Stomach (tissue), 9 donors: Measurements from ENCODE around the gene MADCAM1. TPM values are rescaled to one million over a fixed set of nuclear protein-coding genes. Genes with fewer than 3 reads are reported as not detected.

Experiments used
- DNase-seq, 2 donors: peaks; one replicate each; pipeline versions ENCODE4 v3.0.0 to v3.0.0-alpha.2; 2013 to 2019
- H3K27ac ChIP-seq, 5 donors: fragments of 200-600 bp in 4 of 5; sonication (generic) in 4 of 5; one replicate each; pipeline ENCODE4 v1.5.1; 2013 to 2019; ENCODE audit warnings: mild to moderate bottlenecking in 1 of 5, moderate library complexity in 1 of 5
- H3K27me3 ChIP-seq, 3 donors: fragments of 200-600 bp; sonication (generic); one replicate each; pipeline ENCODE4 v1.5.1; 2017 to 2019; ENCODE audit warnings: mixed run types in 1 of 3
- H3K36me3 ChIP-seq, 4 donors: fragments of 200-600 bp; sonication (generic); 1 replicate in 3 of 4; 2 replicates in 1 of 4; pipeline ENCODE4 v1.5.1; 2016 to 2019
- H3K4me1 ChIP-seq, 4 donors: fragments of 200-600 bp; sonication (generic); one replicate each; pipeline ENCODE4 v1.5.1; 2016 to 2019
- H3K4me3 ChIP-seq, 4 donors: fragments of 200-600 bp; sonication (generic) in 3 of 4; one replicate each; pipeline ENCODE4 v1.5.1; 2016 to 2019; ENCODE audit warnings: mild to moderate bottlenecking in 1 of 4
- H3K9me3 ChIP-seq, 4 donors: fragments of 200-600 bp; sonication (generic); one replicate each; pipeline ENCODE4 v1.5.1; 2016 to 2019
- CTCF ChIP-seq, 7 experiments: fragments of 450-650 bp in 4 of 7; fragments of 200-600 bp in 3 of 7; sonication (generic) in 3 of 7; IDR thresholded peaks; one replicate each; pipeline ENCODE4 v1.5.1; 2016 to 2019; ENCODE audit warnings: antibody characterized with exemption in 7 of 7, control low read depth in 2 of 7, mild to moderate bottlenecking in 1 of 7
- EP300 ChIP-seq: sonication (generic); formaldehyde crosslinking; IDR thresholded peaks from one replicate; pipeline ENCODE4 v1.6.1; 2017; ENCODE audit warnings: antibody characterized with exemption
- POLR2A ChIP-seq, 4 donors: fragments of 450-650 bp; IDR thresholded peaks; one replicate each; pipeline ENCODE4 v1.6.1; 2016; ENCODE audit warnings: antibody characterized with exemption in 4 of 4, control low read depth in 2 of 4, mild to moderate bottlenecking in 1 of 4, moderate library complexity in 1 of 4
- POLR2AphosphoS5 ChIP-seq, 3 donors: sonication (generic); formaldehyde crosslinking; IDR thresholded peaks; one replicate each; pipeline ENCODE4 v1.6.1; 2016; ENCODE audit warnings: antibody characterized with exemption in 3 of 3
- WGBS, 5 donors: extraction: QIAGEN DNeasy Blood & Tissue Kit in 3 of 5; methylation state at CpG; one replicate each; pipeline versions ENCODE4 v1.1.5 to v1.1.7; 2013 to 2018; 5-methylcytosine and 5-hydroxymethylcytosine counted together
- intact Hi-C: fragments of 100-400 bp; cut with DNase I; formaldehyde crosslinking; loops from one replicate; pipeline ENCODE4 v1.15.1; 2023; ENCODE audit warnings: low total_unique reads
- polyA plus RNA-seq, 3 donors: library from polyadenylated mRNA; stranded (reverse); fragments of 200-250 nt; gene quantifications; one replicate each; pipeline ENCODE4 v1.2.3, GENCODE V29; 2013
- small RNA-seq, 4 donors: library from RNA; depleted of rRNA; stranded (forward); fragments of <200 nt; gene quantifications; one replicate each; pipeline ENCODE3, GENCODE V24; 2016
- total RNA-seq, 5 donors: library from RNA; depleted of rRNA; stranded (reverse); fragments of >200 nt; gene quantifications; one replicate each; pipeline versions ENCODE4 v1.1.0 to v1.2.3, GENCODE V29; 2014 to 2016
- donor health status: healthy with polysubstance abuse.
- donor health status: Bipolar disorder and iron deficiency.
- donor health status: healthy.

Gene MADCAM1
- total and polyA plus RNA-seq, 8 donors: 0.45 to 11.9 (median 2.3) TPM; not detected in 1

GRCh38 chr19:548886-549830 is 52.9 kb downstream of the MADCAM1 start:
- H3K4me3 ChIP-seq: no peak overlapping the region
- H3K27me3 ChIP-seq: peaks cover 0 to 67% (median 3%) of the 10 kb centered on the region in 3 donors
- TF ChIP-seq POLR2A (IDR thresholded peaks at IDR 0.05) (no peak), CTCF (IDR thresholded peaks at IDR 0.05) (no peak), EP300 (no peak), POLR2AphosphoS5 (IDR thresholded peaks at IDR 0.05) (no peak)
- 64 to 84% (median 70%) methylated on average over 21 to 52 of the region's 52 CpGs for whole genome bisulfite sequencing, 5 donors
- no peak for DNase-seq
- intact Hi-C loops: no loop called here
- H3K27ac ChIP-seq: no peak overlapping the region
- H3K4me1 ChIP-seq: peaks cover 0 to 12% (median 8%) of the 10 kb centered on the region in 4 donors
- H3K9me3 ChIP-seq: no peaks in the 10 kb centered on the region
- no peaks in the 10 kb centered on the region for H3K36me3 ChIP-seq

GRCh38 chr19:554817-555216 is 58.5 kb downstream of the MADCAM1 start:
- intact Hi-C loops: no loop called here
- Histone ChIP-seq H3K9me3 (no peaks in the 10 kb centered on the region), H3K4me3 (no peak overlapping the region), H3K36me3 (no peaks in the 10 kb centered on the region), H3K27me3 (peaks cover 0 to 30% (median 0%) of the 10 kb centered on the region in 3 donors), H3K27ac (no peak overlapping the region), H3K4me1 (peaks cover 8 to 36% (median 25%) of the 10 kb centered on the region in 4 donors)
- TF ChIP-seq EP300 (no peak), POLR2AphosphoS5 (IDR thresholded peaks at IDR 0.05) (no peak), POLR2A (IDR thresholded peaks at IDR 0.05) (no peak), CTCF (IDR thresholded peaks at IDR 0.05) (no peak)
- DNase-seq: no peak
- 61 to 80% (median 71%) methylated on average over 20 of the region's 20 CpGs for WGBS, 5 donors

Small RNA genes lying within 50 kb of the gene (small RNA-seq; reads per million reads assigned to genes)
- 0 reads per million in 4 donors for gene RNA5SP462

Other genes with a start within 250 kb of the MADCAM1 start
- 100 to 1,000 TPM in 1 of 5 donors, 10 to 100 TPM in 4; 22.2 to 228 (median 46.4) TPM for gene PLPP2, start 205.1 kb upstream of the MADCAM1 start, total RNA-seq
- gene PLPP2, start 205.1 kb upstream of the MADCAM1 start, polyA plus RNA-seq: 10 to 100 TPM; 22.5 to 55.7 (median 28.4) TPM
- 10 to 100 TPM in 4 of 5 donors, 1 to 10 TPM in 1; 5.8 to 29.6 (median 13.6) TPM for gene MIER2, start 151.7 kb upstream of the MADCAM1 start, total RNA-seq
- gene MIER2, start 151.7 kb upstream of the MADCAM1 start, polyA plus RNA-seq: 10 to 100 TPM in 2 of 3 donors, 1 to 10 TPM in 1; 8.4 to 13.4 (median 12.1) TPM
- 1 to 10 TPM in 1 of 5 donors, under 1 TPM in 1, not detected in 3; 0.73 to 9.3 TPM for gene C2CD4C, start 87.3 kb upstream of the MADCAM1 start, total RNA-seq
- under 1 TPM; 0.31 to 0.61 (median 0.55) TPM for gene C2CD4C, start 87.3 kb upstream of the MADCAM1 start, polyA plus RNA-seq
- gene SHC2, start 35.5 kb upstream of the MADCAM1 start, total RNA-seq: 100 to 1,000 TPM in 2 of 5 donors, 10 to 100 TPM in 3; 13.8 to 169 (median 34.8) TPM
- gene SHC2, start 35.5 kb upstream of the MADCAM1 start, polyA plus RNA-seq: 10 to 100 TPM; 27.6 to 40.7 (median 38.4) TPM
- 10 to 100 TPM in 3 of 5 donors, 1 to 10 TPM in 2; 1.2 to 65.5 (median 15.2) TPM for gene TPGS1, start 11.0 kb downstream of the MADCAM1 start, total RNA-seq
- gene TPGS1, start 11.0 kb downstream of the MADCAM1 start, polyA plus RNA-seq: 10 to 100 TPM; 26.3 to 33.8 (median 26.4) TPM
- gene CDC34, start 35.3 kb downstream of the MADCAM1 start, total RNA-seq: 100 to 1,000 TPM in 2 of 5 donors, 10 to 100 TPM in 3; 26.1 to 503 (median 72.9) TPM
- gene CDC34, start 35.3 kb downstream of the MADCAM1 start, polyA plus RNA-seq: 10 to 100 TPM; 62.9 to 82.1 (median 80.5) TPM
- gene GZMM, start 47.6 kb downstream of the MADCAM1 start, total RNA-seq: 1 to 10 TPM in 1 of 5 donors, under 1 TPM in 1, not detected in 3; 0.55 to 5.4 TPM
- gene GZMM, start 47.6 kb downstream of the MADCAM1 start, polyA plus RNA-seq: 1 to 10 TPM in 1 of 3 donors, under 1 TPM in 2; 0.37 to 6.6 (median 0.93) TPM
- 1,000 to 10,000 TPM in 1 of 5 donors, 100 to 1,000 TPM in 4; 184 to 1,029 (median 269) TPM for gene BSG, start 76.1 kb downstream of the MADCAM1 start, total RNA-seq
- 100 to 1,000 TPM; 193 to 524 (median 393) TPM for gene BSG, start 76.1 kb downstream of the MADCAM1 start, polyA plus RNA-seq
- gene HCN2, start 93.4 kb downstream of the MADCAM1 start, total RNA-seq: under 1 TPM in 1 of 5 donors, not detected in 4; 0.18 TPM
- under 1 TPM in 2 of 3 donors, not detected in 1; 0.10 to 0.15 TPM for gene HCN2, start 93.4 kb downstream of the MADCAM1 start, polyA plus RNA-seq
- 100 to 1,000 TPM in 1 of 5 donors, 10 to 100 TPM in 4; 18.5 to 196 (median 57.8) TPM for gene POLRMT, start 137.1 kb downstream of the MADCAM1 start, total RNA-seq
- gene POLRMT, start 137.1 kb downstream of the MADCAM1 start, polyA plus RNA-seq: 100 to 1,000 TPM in 1 of 3 donors, 10 to 100 TPM in 2; 73.5 to 103 (median 89.4) TPM
- gene FGF22, start 143.4 kb downstream of the MADCAM1 start, total RNA-seq: under 1 TPM in 1 of 5 donors, not detected in 4; 0.45 TPM
- gene FGF22, start 143.4 kb downstream of the MADCAM1 start, polyA plus RNA-seq: under 1 TPM; 0.37 to 0.76 (median 0.48) TPM
- 100 to 1,000 TPM in 1 of 5 donors, 10 to 100 TPM in 4; 21.1 to 240 (median 65.9) TPM for gene RNF126, start 166.7 kb downstream of the MADCAM1 start, total RNA-seq
- 10 to 100 TPM; 29.9 to 35.1 (median 35.0) TPM for gene RNF126, start 166.7 kb downstream of the MADCAM1 start, polyA plus RNA-seq
- 100 to 1,000 TPM in 1 of 5 donors, 10 to 100 TPM in 4; 12.3 to 136 (median 62.9) TPM for gene FSTL3, start 179.9 kb downstream of the MADCAM1 start, total RNA-seq
- gene FSTL3, start 179.9 kb downstream of the MADCAM1 start, polyA plus RNA-seq: 10 to 100 TPM; 12.5 to 32.8 (median 20.7) TPM
- not detected for gene PRSS57, start 199.0 kb downstream of the MADCAM1 start, total RNA-seq
- gene PRSS57, start 199.0 kb downstream of the MADCAM1 start, polyA plus RNA-seq: not detected
- gene PALM, start 212.4 kb downstream of the MADCAM1 start, total RNA-seq: 10 to 100 TPM; 12.1 to 88.9 (median 17.5) TPM
- gene PALM, start 212.4 kb downstream of the MADCAM1 start, polyA plus RNA-seq: 10 to 100 TPM in 2 of 3 donors, 1 to 10 TPM in 1; 9.8 to 14.8 (median 12.0) TPM